ENCODE results near the gene MYO1G. TPM values are rescaled to one million over a fixed set of nuclear protein-coding genes. Genes with fewer than 3 reads are reported as not detected.

MYO1G gene
- total RNA-seq, 1 experiment from 2014 or later = 0.11 TPM

DNA sequence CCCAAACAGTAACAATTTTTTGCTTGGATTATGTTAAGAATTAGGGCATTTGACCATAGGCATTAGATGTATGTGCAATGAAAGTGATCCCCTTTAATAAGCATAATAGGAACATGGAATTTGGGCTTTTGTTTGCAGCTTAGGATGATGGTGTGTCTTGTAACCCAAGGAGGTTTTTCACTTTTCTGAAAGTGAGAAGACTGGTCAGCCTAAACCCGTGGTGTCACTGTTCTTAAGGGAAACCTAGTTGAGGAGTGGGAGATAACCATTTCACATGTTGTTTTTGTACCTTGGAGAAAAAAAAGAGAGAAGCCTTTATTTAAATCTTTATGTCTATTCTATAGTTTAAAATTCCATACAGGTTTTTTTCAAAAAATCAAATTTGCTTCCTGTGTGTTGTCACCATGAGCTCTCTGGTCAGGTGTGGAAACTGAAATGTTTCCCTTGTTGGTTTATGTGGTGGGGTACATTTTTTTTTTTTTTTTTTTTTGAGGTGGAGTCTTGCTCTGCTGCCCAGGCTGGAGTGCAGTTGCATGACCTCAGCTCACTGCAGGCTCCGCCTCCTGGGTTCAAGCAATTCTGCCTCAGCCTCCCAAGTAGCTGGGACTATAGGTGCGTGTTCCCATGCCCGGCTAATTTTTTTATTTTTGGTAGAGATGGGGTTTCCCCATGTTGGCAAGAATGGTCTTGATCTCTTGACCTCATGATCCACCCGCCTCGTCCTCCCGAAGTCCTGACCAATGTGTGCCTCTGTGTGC is 28.9 kb upstream of the MYO1G start:
- H2AFZ ChIP-seq (ENCODE audit: low read length) = no peak overlapping the region
- no peaks in the 10 kb centered on the region for H3K4me1 ChIP-seq (ENCODE audit: insufficient read depth, low read length)
- POLR2A ChIA-PET (ENCODE audit: unreplicated experiment) = no interaction called here
- H3K9me3 ChIP-seq (ENCODE audit: low read length) = no peaks in the 10 kb centered on the region
- peaks cover 16% of the 10 kb centered on the region for H3K79me2 ChIP-seq (ENCODE audit: low read length)
- CTCF ChIA-PET = no interaction called here
- no peaks in the 10 kb centered on the region for H4K20me1 ChIP-seq (ENCODE audit: low read length)
- H3K27me3 ChIP-seq (ENCODE audit: low read length) = no peaks in the 10 kb centered on the region
- no peak overlapping the region for H3K9ac ChIP-seq (ENCODE audit: low read length)
- H3K4me3 ChIP-seq (ENCODE audit: low read length) = no peak overlapping the region
- intact Hi-C loops (cut with micrococcal nuclease) = no loop called here
- ATAC-seq = no peak
- H3K9me2 ChIP-seq (replicated peaks; ENCODE audit: low read length) = no peaks in the 10 kb centered on the region
- no peak overlapping the region for H3K27ac ChIP-seq (ENCODE audit: low read length)
- H3K4me2 ChIP-seq (ENCODE audit: low read length) = no peak overlapping the region
- H3F3A ChIP-seq (ENCODE audit: low read length, unreplicated experiment) = no peaks in the 10 kb centered on the region
- no peak for DNase-seq
- H3K36me3 ChIP-seq (ENCODE audit: low read depth, low read length) = no peaks in the 10 kb centered on the region
- TF ChIP-seq, protein P1, sequence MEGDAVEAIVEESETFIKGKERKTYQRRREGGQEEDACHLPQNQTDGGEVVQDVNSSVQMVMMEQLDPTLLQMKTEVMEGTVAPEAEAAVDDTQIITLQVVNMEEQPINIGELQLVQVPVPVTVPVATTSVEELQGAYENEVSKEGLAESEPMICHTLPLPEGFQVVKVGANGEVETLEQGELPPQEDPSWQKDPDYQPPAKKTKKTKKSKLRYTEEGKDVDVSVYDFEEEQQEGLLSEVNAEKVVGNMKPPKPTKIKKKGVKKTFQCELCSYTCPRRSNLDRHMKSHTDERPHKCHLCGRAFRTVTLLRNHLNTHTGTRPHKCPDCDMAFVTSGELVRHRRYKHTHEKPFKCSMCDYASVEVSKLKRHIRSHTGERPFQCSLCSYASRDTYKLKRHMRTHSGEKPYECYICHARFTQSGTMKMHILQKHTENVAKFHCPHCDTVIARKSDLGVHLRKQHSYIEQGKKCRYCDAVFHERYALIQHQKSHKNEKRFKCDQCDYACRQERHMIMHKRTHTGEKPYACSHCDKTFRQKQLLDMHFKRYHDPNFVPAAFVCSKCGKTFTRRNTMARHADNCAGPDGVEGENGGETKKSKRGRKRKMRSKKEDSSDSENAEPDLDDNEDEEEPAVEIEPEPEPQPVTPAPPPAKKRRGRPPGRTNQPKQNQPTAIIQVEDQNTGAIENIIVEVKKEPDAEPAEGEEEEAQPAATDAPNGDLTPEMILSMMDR (conservative IDR thresholded peaks at IDR 0.05; ENCODE audit: low read depth, low read length) = no peak
- TF ChIP-seq EZH2 (IDR thresholded peaks at IDR 0.05; ENCODE audit: low read length, unreplicated experiment) (no peak), EZH2phosphoT487 (IDR thresholded peaks at IDR 0.05; ENCODE audit: borderline replicate concordance, low read length) (no peak)
- BruUV-seq (replicated peaks) = no TSS peak

DNA sequence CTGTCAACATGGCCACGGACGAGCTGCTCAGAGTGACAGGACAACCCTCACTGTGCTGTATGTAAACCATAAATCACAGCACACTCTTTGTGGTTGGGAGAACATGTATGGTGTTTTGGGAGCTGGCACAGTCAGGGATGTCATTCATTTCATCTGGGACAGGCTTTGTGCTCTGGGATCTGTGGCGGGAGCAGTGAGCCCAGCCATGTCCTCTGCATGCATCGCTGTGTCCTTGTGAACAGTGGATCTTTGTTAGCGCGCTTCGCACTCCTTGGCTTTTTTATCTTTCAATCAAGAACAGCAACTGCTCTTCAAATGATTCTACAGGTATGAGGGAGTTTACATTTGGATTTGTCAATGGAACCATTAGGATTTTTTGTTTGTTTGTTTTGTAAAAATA is 28.3 kb upstream of the MYO1G start:
- Histone ChIP-seq H3K4me2 (ENCODE audit: low read length) (no peak overlapping the region), H2AFZ (ENCODE audit: low read length) (no peak overlapping the region), H3K36me3 (ENCODE audit: low read depth, low read length) (no peaks in the 10 kb centered on the region; the same call in 1 of the 2 replicates), H3K27me3 (ENCODE audit: low read length) (no peaks in the 10 kb centered on the region), H3K4me3 (ENCODE audit: low read length) (no peak overlapping the region), H4K20me1 (ENCODE audit: low read length) (no peaks in the 10 kb centered on the region), H3F3A (ENCODE audit: low read length, unreplicated experiment) (no peaks in the 10 kb centered on the region), H3K9ac (ENCODE audit: low read length) (no peak overlapping the region), H3K4me1 (ENCODE audit: insufficient read depth, low read length) (no peaks in the 10 kb centered on the region), H3K9me3 (ENCODE audit: low read length) (no peaks in the 10 kb centered on the region), H3K27ac (ENCODE audit: low read length) (no peak overlapping the region), H3K9me2 (replicated peaks; ENCODE audit: low read length) (no peaks in the 10 kb centered on the region), H3K79me2 (ENCODE audit: low read length) (peaks cover 23% of the 10 kb centered on the region)
- intact Hi-C loops (cut with micrococcal nuclease) = no loop called here
- no peak for TF ChIP-seq EZH2 (IDR thresholded peaks at IDR 0.05; ENCODE audit: low read length, unreplicated experiment)
- TF ChIP-seq EZH2phosphoT487 (IDR thresholded peaks at IDR 0.05; ENCODE audit: borderline replicate concordance, low read length) = no peak
- TF ChIP-seq, protein P1 (conservative IDR thresholded peaks at IDR 0.05; ENCODE audit: low read depth, low read length) = no peak
- ChIA-PET POLR2A (ENCODE audit: unreplicated experiment) (no interaction called here), CTCF (no interaction called here)
- no peak for ATAC-seq
- no TSS peak for BruUV-seq (replicated peaks)
- no peak for DNase-seq

DNA sequence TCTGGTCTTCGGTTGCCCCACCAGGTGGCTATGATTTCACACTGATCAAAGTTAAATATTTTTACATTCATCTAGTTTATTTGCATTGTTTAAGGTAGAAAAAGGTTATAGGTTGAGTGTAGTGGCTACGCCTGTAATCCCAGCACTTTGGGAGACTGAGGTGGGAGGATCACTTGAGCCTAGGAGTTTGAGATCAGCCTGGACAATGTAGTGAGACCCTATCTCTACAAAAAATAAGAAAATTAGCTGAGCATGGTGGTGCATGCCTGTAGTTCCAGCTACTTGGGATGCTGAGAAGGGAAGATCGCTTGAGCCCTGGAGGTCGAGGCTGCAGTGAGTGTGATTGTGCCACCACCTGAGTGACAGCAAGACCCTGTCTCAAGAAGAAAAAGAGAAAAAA is 25.0 kb upstream of the MYO1G start:
- Histone ChIP-seq H3K9me3 (ENCODE audit: low read length) (no peaks in the 10 kb centered on the region), H3K79me2 (ENCODE audit: low read length) (peaks cover 40% of the 10 kb centered on the region), H3K36me3 (ENCODE audit: low read depth, low read length) (no peaks in the 10 kb centered on the region; the same call in 1 of the 2 replicates), H3K4me1 (ENCODE audit: insufficient read depth, low read length) (peaks cover 10% of the 10 kb centered on the region; the same call in 1 of the 2 replicates), H4K20me1 (ENCODE audit: low read length) (no peaks in the 10 kb centered on the region), H3K27me3 (ENCODE audit: low read length) (no peaks in the 10 kb centered on the region), H3K4me2 (ENCODE audit: low read length) (no peak overlapping the region), H2AFZ (ENCODE audit: low read length) (no peak overlapping the region), H3K4me3 (ENCODE audit: low read length) (no peak overlapping the region), H3F3A (ENCODE audit: low read length, unreplicated experiment) (no peaks in the 10 kb centered on the region), H3K9ac (ENCODE audit: low read length) (no peak overlapping the region), H3K9me2 (replicated peaks; ENCODE audit: low read length) (no peaks in the 10 kb centered on the region), H3K27ac (ENCODE audit: low read length) (no peak overlapping the region)
- TF ChIP-seq EZH2 (IDR thresholded peaks at IDR 0.05; ENCODE audit: low read length, unreplicated experiment) (no peak), EZH2phosphoT487 (IDR thresholded peaks at IDR 0.05; ENCODE audit: borderline replicate concordance, low read length) (no peak)
- TF ChIP-seq, protein P1 (conservative IDR thresholded peaks at IDR 0.05; ENCODE audit: low read depth, low read length) = no peak
- DNase-seq = no peak
- CTCF ChIA-PET = no interaction called here
- no peak for ATAC-seq
- intact Hi-C loops (cut with micrococcal nuclease) = no loop called here
- BruUV-seq (replicated peaks) = no TSS peak
- POLR2A ChIA-PET (ENCODE audit: unreplicated experiment) = no interaction called here
